Upper lobe of left lung (tissue), 4 donors: ENCODE measurements around the gene EYA2.

ENCODE experiments used
- CTCF ChIP-seq, 6 experiments: fragments of 450-650 bp in 4 of 6; fragments of 200-600 bp in 2 of 6; sonication (generic) in 2 of 6; IDR thresholded peaks; one replicate each; pipeline ENCODE4 v1.5.1; 2016 to 2019; ENCODE audit warnings: antibody characterized with exemption in 6 of 6
- POLR2A ChIP-seq, 4 donors: fragments of 450-650 bp; IDR thresholded peaks; one replicate each; pipeline ENCODE4 v1.5.1; 2016 to 2017; ENCODE audit warnings: antibody characterized with exemption in 4 of 4, mild to moderate bottlenecking in 2 of 4
- POLR2AphosphoS5 ChIP-seq, 2 donors: sonication (generic); formaldehyde crosslinking; IDR thresholded peaks; one replicate each; pipeline ENCODE4 v1.5.1; 2017; ENCODE audit warnings: antibody characterized with exemption in 2 of 2

DNA sequence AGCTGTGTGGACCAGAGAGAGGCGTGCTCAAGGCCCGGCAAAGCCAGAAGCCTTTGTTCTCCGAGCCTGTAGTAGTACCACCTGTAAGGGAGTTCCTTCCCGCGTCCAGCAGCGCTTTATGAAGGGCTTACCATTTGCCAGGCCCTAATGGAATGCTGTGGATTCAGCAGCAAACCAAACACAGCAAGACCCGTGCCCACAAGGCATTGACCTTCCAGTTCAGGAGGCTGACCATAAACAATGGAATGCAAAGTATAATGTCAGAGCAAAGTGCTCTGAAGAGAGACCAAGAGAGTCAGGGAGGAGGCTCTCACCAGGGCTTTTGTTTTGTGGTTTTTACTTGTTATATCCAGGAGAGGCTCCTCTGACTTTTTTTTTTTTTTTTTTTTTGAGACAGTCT is 252.0 kb downstream of the EYA2 start:
- TF ChIP-seq CTCF (IDR thresholded peaks at IDR 0.05) (no peak), POLR2A (IDR thresholded peaks at IDR 0.05) (no peak), POLR2AphosphoS5 (IDR thresholded peaks at IDR 0.05) (no peak)
